Right atrium auricular region (tissue), 2 donors: ENCODE results near the gene HOXB5. TPM values are rescaled to one million over a fixed set of nuclear protein-coding genes. Genes with fewer than 3 reads are reported as not detected.

Experiments
- DNase-seq: peaks from one replicate; pipeline ENCODE4 v3.0.0-alpha.2; 2019; ENCODE audit warnings: low spot score
- H3K27ac ChIP-seq, 2 donors: fragments of 200-600 bp; sonication (generic); 1 replicate in 1 of 2; 2 replicates in 1 of 2; pipeline ENCODE4 v1.5.1; 2016 to 2019
- H3K27me3 ChIP-seq, 2 donors: fragments of 200-600 bp; sonication (generic); one replicate each; pipeline versions ENCODE4 v1.5.1 to v1.6.0; 2017 to 2019
- H3K36me3 ChIP-seq: fragments of 200-600 bp; sonication (generic); one replicate; pipeline ENCODE4 v1.5.1; 2016
- H3K4me1 ChIP-seq, 2 donors: fragments of 200-600 bp; sonication (generic); one replicate each; pipeline versions ENCODE4 v1.5.1 to v1.6.0; 2017 to 2019
- H3K4me3 ChIP-seq, 2 donors: fragments of 200-600 bp; sonication (generic); 1 replicate in 1 of 2; 2 replicates in 1 of 2; pipeline ENCODE4 v1.5.1; 2017 to 2019; ENCODE audit warnings: mild to moderate bottlenecking in 1 of 2, moderate library complexity in 1 of 2
- H3K9me3 ChIP-seq, 2 donors: fragments of 200-600 bp; sonication (generic); one replicate each; pipeline ENCODE4 v1.5.1; 2019
- CTCF ChIP-seq, 2 donors: fragments of 200-600 bp; sonication (generic); IDR thresholded peaks; one replicate each; pipeline ENCODE4 v1.5.1; 2019; ENCODE audit warnings: antibody characterized with exemption in 2 of 2
- total RNA-seq, 2 donors: library from RNA; depleted of rRNA; stranded (reverse); fragments of >200 nt; gene quantifications; one replicate each; pipeline ENCODE4 v1.1.0, GENCODE V29; 2016

Gene HOXB5
- total RNA-seq, 2 donors from 2014 or later: not detected

- no peak for TF ChIP-seq CTCF (IDR thresholded peaks at IDR 0.05)
- H3K27ac ChIP-seq: no peak overlapping the region
- no peaks in the 10 kb centered on the region for H3K36me3 ChIP-seq
- H3K27me3 ChIP-seq: peaks cover 39 to 52% of the 10 kb centered on the region in 2 donors
- no peak overlapping the region for H3K4me3 ChIP-seq
- H3K4me1 ChIP-seq: no peaks in the 10 kb centered on the region
- H3K9me3 ChIP-seq: no peaks in the 10 kb centered on the region
- DNase-seq: no peak
Observed at GRCh38 chr17:48639982-48640857, 46.6 kb upstream of the HOXB5 start.

- Histone ChIP-seq H3K27ac (no peak overlapping the region), H3K27me3 (peaks cover 42 to 59% of the 10 kb centered on the region in 2 donors), H3K4me1 (peaks cover 0 to under 1% of the 10 kb centered on the region in 2 donors), H3K4me3 (no peak overlapping the region), H3K36me3 (no peaks in the 10 kb centered on the region), H3K9me3 (no peaks in the 10 kb centered on the region)
- no peak for TF ChIP-seq CTCF (IDR thresholded peaks at IDR 0.05)
- DNase-seq: no peak
Observed at GRCh38 chr17:48639136-48639535, 45.6 kb upstream of the HOXB5 start.

GRCh38 chr17:48637323-48638260 is 44.0 kb upstream of the HOXB5 start:
- no peak overlapping the region for H3K4me3 ChIP-seq
- H3K36me3 ChIP-seq: no peaks in the 10 kb centered on the region
- no peak overlapping the region for H3K27ac ChIP-seq
- no peaks in the 10 kb centered on the region for H3K9me3 ChIP-seq
- no peak for DNase-seq
- TF ChIP-seq CTCF (IDR thresholded peaks at IDR 0.05): no peak
- peaks cover 53 to 69% of the 10 kb centered on the region in 2 donors for H3K27me3 ChIP-seq
- H3K4me1 ChIP-seq: peaks cover 0 to 9% of the 10 kb centered on the region in 2 donors

- peaks cover 0 to 9% of the 10 kb centered on the region in 2 donors for H3K4me1 ChIP-seq
- no peak overlapping the region for H3K4me3 ChIP-seq
- H3K27me3 ChIP-seq: peaks cover 53 to 69% of the 10 kb centered on the region in 2 donors
- H3K9me3 ChIP-seq: no peaks in the 10 kb centered on the region
- DNase-seq: no peak
- TF ChIP-seq CTCF (IDR thresholded peaks at IDR 0.05): peak; percentile 8 to 47
- no peaks in the 10 kb centered on the region for H3K36me3 ChIP-seq
- H3K27ac ChIP-seq: no peak overlapping the region
Observed at GRCh38 chr17:48636177-48637018, 42.8 kb upstream of the HOXB5 start.
